H1 (cell line): Measurements from ENCODE around the gene KIAA1755. TPM values are rescaled to one million over a fixed set of nuclear protein-coding genes. Genes with fewer than 3 reads are reported as not detected.

Experiments used
- CTCF ChIA-PET: fragments of 300-600 bp; sonication (Branson Sonifier 250); formaldehyde crosslinking; loops from one replicate; lab custom pipeline; 2021; ENCODE audit not compliant: partially characterized antibody; lab: Charles Lee
- POLR2A ChIA-PET: fragments of 300-600 bp; sonication (Branson Sonifier 250); formaldehyde crosslinking; loops from one replicate; lab custom pipeline; 2021; ENCODE audit warnings: inconsistent platforms; ENCODE audit not compliant: partially characterized antibody; lab: Charles Lee
- DNase-seq, 2 experiments: peaks; one replicate each; pipeline versions ENCODE4 v3.0.0 to v3.0.0-alpha.2; 2010 to 2022; ENCODE audit warnings: low spot score in 2 of 2, low read depth in 1 of 2, mixed read lengths in 1 of 2
- FAIRE-seq: peaks from 2 replicates; lab custom pipeline; 2011; peaks lifted over from hg19 to GRCh38; lab: Jason Lieb, UNC
- H2AFZ ChIP-seq: 2 replicates; pipeline ENCODE4 v1.8.1; 2012; ENCODE audit warnings: low read length, inconsistent platforms
- H2AK5ac ChIP-seq: 2 replicates; pipeline ENCODE4 v1.6.1; 2013; ENCODE audit warnings: low read depth, low read length
- H2BK120ac ChIP-seq: replicated peaks from 2 replicates; pipeline ENCODE3; 2013; ENCODE audit warnings: low read depth, low read length, inconsistent platforms
- H2BK12ac ChIP-seq: 2 replicates; pipeline ENCODE4 v1.6.1; 2013; ENCODE audit warnings: low read depth, low read length
- H2BK15ac ChIP-seq: 2 replicates; pipeline ENCODE4 v1.6.1; 2013; ENCODE audit warnings: low read length
- H2BK20ac ChIP-seq: 2 replicates; pipeline ENCODE4 v1.6.1; 2013; ENCODE audit warnings: low read length
- H2BK5ac ChIP-seq: 2 replicates; pipeline ENCODE4 v1.6.1; 2013; ENCODE audit warnings: low read depth, low read length
- H3K14ac ChIP-seq: 2 replicates; pipeline ENCODE4 v1.6.1; 2013; ENCODE audit warnings: inconsistent platforms; ENCODE audit not compliant: insufficient read length
- H3K18ac ChIP-seq: 2 replicates; pipeline ENCODE4 v1.6.1; 2013; ENCODE audit warnings: low read length; ENCODE audit errors: extremely low read depth
- H3K23ac ChIP-seq: 2 replicates; pipeline ENCODE4 v1.6.1; 2013; ENCODE audit warnings: inconsistent platforms; ENCODE audit not compliant: insufficient read length
- H3K23me2 ChIP-seq: 2 replicates; pipeline ENCODE4 v1.6.1; 2013; ENCODE audit warnings: low read depth, low read length
- H3K27ac ChIP-seq: 2 replicates; pipeline ENCODE4 v1.6.1; 2011; ENCODE audit warnings: low read depth, low read length, inconsistent platforms
- H3K27me3 ChIP-seq, 4 experiments: replicated peaks in 1 of 4; 1 replicate in 1 of 4; 2 replicates in 3 of 4; pipeline versions ENCODE4 v1.6.1 to v1.8.1; 2011 to 2013; ENCODE audit warnings: low read length in 3 of 4, mild to moderate bottlenecking in 3 of 4, inconsistent platforms in 2 of 4, mixed read lengths in 2 of 4, moderate library complexity in 1 of 4; ENCODE audit not compliant: control insufficient read depth in 3 of 4, insufficient read depth in 3 of 4; ENCODE audit errors: extremely low read depth in 1 of 4
- H3K36me3 ChIP-seq, 4 experiments: 2 replicates each; pipeline versions ENCODE4 v1.6.1 to v1.8.1; 2011 to 2013; ENCODE audit warnings: mild to moderate bottlenecking in 4 of 4, low read length in 3 of 4, moderate library complexity in 2 of 4, control low read depth in 1 of 4, inconsistent platforms in 1 of 4; ENCODE audit not compliant: insufficient read depth in 4 of 4, control insufficient read depth in 2 of 4
- H3K4ac ChIP-seq: replicated peaks from 2 replicates; pipeline ENCODE3; 2013; ENCODE audit warnings: low read length, low read depth, mixed read lengths, inconsistent platforms; ENCODE audit not compliant: insufficient read length
- H3K4me1 ChIP-seq, 4 experiments: replicated peaks in 1 of 4; 1 replicate in 1 of 4; 2 replicates in 3 of 4; pipeline versions ENCODE4 v1.6.1 to v1.8.1; 2011 to 2013; ENCODE audit warnings: low read length in 3 of 4, inconsistent platforms in 2 of 4, mixed read lengths in 1 of 4; ENCODE audit not compliant: insufficient read depth in 4 of 4, control insufficient read depth in 3 of 4
- H3K4me2 ChIP-seq, 2 experiments: 2 replicates each; pipeline versions ENCODE4 v1.6.1 to v1.8.1; 2011 to 2013; ENCODE audit warnings: low read depth in 2 of 2, low read length in 2 of 2, control low read depth in 1 of 2, inconsistent platforms in 1 of 2, mild to moderate bottlenecking in 1 of 2; ENCODE audit not compliant: insufficient read depth in 1 of 2
- H3K4me3 ChIP-seq, 4 experiments: fragments of 200-600, 300-600 bp in 1 of 4; sonication (generic), shearing (Covaris generic), sonication (Bioruptor Twin) in 1 of 4; 2 replicates each; pipeline versions ENCODE4 v1.5.1 to v1.8.1; 2011 to 2016; ENCODE audit warnings: low read length in 4 of 4, low read depth in 3 of 4, control low read depth in 2 of 4, inconsistent platforms in 2 of 4, mild to moderate bottlenecking in 2 of 4, mixed read lengths in 1 of 4, moderate library complexity in 1 of 4; ENCODE audit not compliant: insufficient read depth in 2 of 4; ENCODE audit errors: extremely low read depth in 1 of 4
- H3K56ac ChIP-seq: replicated peaks from 2 replicates; pipeline ENCODE3; 2013; ENCODE audit warnings: low read depth, mild to moderate bottlenecking, mixed read lengths, low read length, inconsistent platforms; ENCODE audit not compliant: insufficient read length
- H3K79me1 ChIP-seq: 2 replicates; pipeline ENCODE4 v1.6.1; 2013; ENCODE audit warnings: low read depth, low read length, control low read depth
- H3K79me2 ChIP-seq, 2 experiments: 2 replicates each; pipeline versions ENCODE4 v1.6.1 to v1.8.1; 2012 to 2013; ENCODE audit warnings: low read length in 2 of 2, mild to moderate bottlenecking in 2 of 2, inconsistent platforms in 1 of 2; ENCODE audit not compliant: insufficient read depth in 2 of 2, control insufficient read depth in 1 of 2
- H3K9ac ChIP-seq, 4 experiments: replicated peaks in 1 of 4; 1 replicate in 1 of 4; 2 replicates in 3 of 4; pipeline versions ENCODE4 v1.6.1 to v1.8.1; 2011 to 2013; ENCODE audit warnings: low read depth in 3 of 4, low read length in 3 of 4, control low read depth in 2 of 4, mild to moderate bottlenecking in 2 of 4, moderate library complexity in 2 of 4, inconsistent platforms in 1 of 4; ENCODE audit errors: extremely low read depth in 1 of 4
- H3K9me3 ChIP-seq, 2 experiments: 2 replicates each; pipeline versions ENCODE4 v1.6.1 to v1.8.1; 2012 to 2013; ENCODE audit warnings: mild to moderate bottlenecking in 2 of 2, moderate library complexity in 2 of 2, control low read depth in 1 of 2, inconsistent platforms in 1 of 2, low read depth in 1 of 2, low read length in 1 of 2, mixed read lengths in 1 of 2; ENCODE audit not compliant: insufficient read depth in 2 of 2
- H4K20me1 ChIP-seq, 2 experiments: replicated peaks in 1 of 2; 2 replicates each; pipeline versions ENCODE3 to v1.8.1; 2011 to 2013; ENCODE audit warnings: inconsistent platforms in 2 of 2, low read length in 2 of 2, mild to moderate bottlenecking in 1 of 2; ENCODE audit not compliant: insufficient read depth in 2 of 2, control insufficient read depth in 1 of 2
- H4K5ac ChIP-seq: 2 replicates; pipeline ENCODE4 v1.6.1; 2013; ENCODE audit warnings: low read length, low read depth, mixed read lengths, inconsistent platforms; ENCODE audit not compliant: insufficient read length
- H4K8ac ChIP-seq: 2 replicates; pipeline ENCODE4 v1.8.0; 2013; ENCODE audit warnings: mild to moderate bottlenecking, moderate library complexity, low read length, inconsistent platforms; ENCODE audit not compliant: insufficient read depth; ENCODE audit errors: extremely low read depth
- H4K91ac ChIP-seq: replicated peaks from 2 replicates; pipeline ENCODE3; 2013; ENCODE audit warnings: low read length, mixed read lengths, inconsistent platforms; ENCODE audit not compliant: insufficient read length
- PHF8 ChIP-seq: fragments of 200-600 bp; sonication (generic); conservative IDR thresholded peaks from 2 replicates; pipeline ENCODE4 v1.7.1; 2012; ENCODE audit warnings: low read depth, mild to moderate bottlenecking, inconsistent platforms, low read length, moderate library complexity
- SIN3A ChIP-seq, 2 experiments: IDR thresholded peaks in 1 of 2; conservative IDR thresholded peaks in 1 of 2; 2 replicates each; pipeline ENCODE4 v1.6.1; 2011 to 2012; ENCODE audit warnings: low read length in 2 of 2, improper control_type of control experiment in 1 of 2, low read depth in 1 of 2, mild to moderate bottlenecking in 1 of 2
- WGBS, 2 experiments: shearing (Covaris generic) in 1 of 2; methylation state at CpG; one replicate each; pipeline versions ENCODE4 v1.1.6 to v1.1.7; 2013 to 2015; ENCODE audit warnings: low lambda C conversion rate in 2 of 2, mixed read lengths in 2 of 2, inconsistent platforms in 1 of 2, low coverage in 1 of 2, missing lambda C conversion rate in 1 of 2; ENCODE audit not compliant: insufficient replicate concordance in 2 of 2, insufficient coverage in 1 of 2, insufficient read length in 1 of 2; ENCODE audit errors: extremely low coverage in 1 of 2, missing lambda C conversion rate in 1 of 2; 5-methylcytosine and 5-hydroxymethylcytosine counted together
- polyA plus RNA-seq, 7 experiments: library from polyadenylated mRNA; depleted of rRNA in 3 of 7; stranded (reverse) in 5 of 7; unstranded in 2 of 7; fragments of >200 nt in 5 of 7; fragments of 200-250 nt in 2 of 7; gene quantifications; 1 replicate in 5 of 7; 2 replicates in 1 of 7; 4 replicates in 1 of 7; pipeline versions ENCODE4 v1.2.1 to v1.2.3, GENCODE V29; 2011 to 2013; ENCODE audit warnings: missing spikeins in 2 of 7, mixed read lengths in 2 of 7
- total RNA-seq: library from RNA; stranded (reverse); fragmentation: NEBNext Ultra II Directional; extraction: Animal tissue kit (Norgen Biotek cat#: 25700); gene quantifications from 2 replicates; pipeline ENCODE4 v1.2.1, GENCODE V29; 2021

The KIAA1755 gene
- total and polyA plus RNA-seq, 2 of the 8 experiments (the other 6 are each of a cell fraction or from before 2014, with no cell fraction given): 0.23 TPM; not detected in 1

DNA sequence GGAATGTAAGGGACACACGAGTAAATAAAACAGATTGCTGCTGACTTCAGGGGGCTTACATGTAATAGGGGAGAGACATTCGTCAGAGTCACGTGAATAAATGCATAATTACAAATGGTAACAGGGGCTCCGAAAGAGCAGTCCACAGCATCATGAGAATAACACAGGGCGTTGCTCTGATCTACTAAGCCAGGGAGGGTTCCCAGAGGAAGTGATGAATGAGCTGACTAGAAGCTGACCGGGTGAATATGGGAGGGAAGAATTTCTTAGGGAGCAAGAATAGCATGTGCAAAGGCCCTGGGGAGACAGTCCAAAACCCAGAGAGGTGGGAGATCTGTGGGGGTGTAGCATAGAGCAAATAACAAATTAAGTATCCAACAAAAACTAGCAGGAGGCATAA, 45.8 kb upstream of the KIAA1755 start:
- Histone ChIP-seq H3K4me1 (no peaks in the 10 kb centered on the region), H3K27ac (no peak overlapping the region), H2BK120ac (no peak overlapping the region), H4K20me1 (no peaks in the 10 kb centered on the region), H3K79me2 (no peaks in the 10 kb centered on the region), H2BK12ac (no peak overlapping the region), H3K56ac (no peak overlapping the region), H2BK15ac (no peak overlapping the region), H4K91ac (no peak overlapping the region), H3K18ac (no peak overlapping the region), H2AK5ac (no peak overlapping the region), H2BK5ac (no peak overlapping the region), H3K27me3 (no peaks in the 10 kb centered on the region; a peak in 1 of 7 replicates), H4K5ac (no peak overlapping the region), H4K8ac (no peak overlapping the region), H3K79me1 (no peaks in the 10 kb centered on the region), H2BK20ac (no peak overlapping the region), H3K23ac (no peak overlapping the region), H3K4me2 (no peak overlapping the region), H3K9ac (no peak overlapping the region), H3K4ac (no peak overlapping the region), H2AFZ (no peak overlapping the region), H3K36me3 (no peaks in the 10 kb centered on the region), H3K23me2 (no peaks in the 10 kb centered on the region), H3K4me3 (no peak overlapping the region), H3K9me3 (no peaks in the 10 kb centered on the region; a peak in 1 of 4 replicates), H3K14ac (no peak overlapping the region)
- POLR2A ChIA-PET: interaction anchor here (2.0 kb wide), 1 partner anchor 10 kb away, joined by 6 read pairs; no protein-coding TSS in a partner anchor
- CTCF ChIA-PET: interaction anchor here (1.2 to 5.7 kb wide), 7 partner anchors 11 to 102 kb away, joined by 3 to 47 read pairs (median 12); no protein-coding TSS in a partner anchor
- DNase-seq: no peak
- 93% methylated on average over 6 of the region's 6 CpGs; no CpG with 5 or more reads in 1 of the 2 experiments for WGBS, 2 experiments
- FAIRE-seq: no peak
- no peak for TF ChIP-seq PHF8
- no peak for TF ChIP-seq SIN3A (conservative IDR thresholded peaks at IDR 0.05 in 1 of 2, IDR thresholded peaks at IDR 0.05 in 1 of 2; ENCODE audit: low read depth in 1 of 2, low read length in 2 of 2)
